GM21515 (cell line): ENCODE results near the gene EMP1.

Experiments
- ATAC-seq: cut with Tn5 transposase; IDR thresholded peaks from one replicate; pipeline ENCODE4 v1.9.1; 2021; ENCODE audit not compliant: unreplicated experiment

Gene EMP1

DNA sequence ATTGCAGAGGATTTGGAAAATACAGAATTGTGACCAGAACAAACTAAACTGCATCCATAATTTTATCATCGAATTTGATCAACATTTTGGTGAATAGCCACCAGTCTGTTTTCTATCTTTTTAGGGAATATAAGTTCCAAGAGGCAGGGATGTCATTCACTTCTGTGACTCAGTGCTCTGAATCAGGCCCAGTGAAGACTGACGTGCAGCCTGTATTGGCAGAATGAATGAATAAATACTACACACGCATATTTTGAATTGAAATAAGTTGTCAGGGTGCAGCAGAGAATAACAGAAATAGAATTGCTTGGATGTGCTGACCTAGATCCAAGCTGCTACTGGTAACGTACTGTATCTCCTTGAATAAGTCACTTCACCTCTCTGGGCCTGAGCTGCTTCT is 1.3 kb upstream of the EMP1 start:
- ATAC-seq = no peak

DNA sequence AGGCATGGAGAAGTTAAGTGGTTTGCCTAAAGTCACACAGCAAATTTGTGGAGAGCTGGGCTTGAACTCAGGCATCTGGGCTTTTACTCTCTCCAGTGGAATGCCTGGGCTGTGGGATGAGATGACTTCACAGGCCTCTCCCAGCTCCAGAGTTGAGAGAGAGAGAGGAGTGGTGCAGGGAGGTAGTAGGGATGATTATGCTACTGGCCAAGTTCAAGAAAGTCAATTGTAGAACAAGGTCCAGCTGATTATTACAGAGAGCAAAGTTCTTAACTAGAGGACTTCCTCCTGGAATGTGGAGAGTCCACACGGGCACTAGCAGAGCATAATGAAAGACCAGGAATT is 769 bp upstream of the EMP1 start:
- no peak for ATAC-seq

DNA sequence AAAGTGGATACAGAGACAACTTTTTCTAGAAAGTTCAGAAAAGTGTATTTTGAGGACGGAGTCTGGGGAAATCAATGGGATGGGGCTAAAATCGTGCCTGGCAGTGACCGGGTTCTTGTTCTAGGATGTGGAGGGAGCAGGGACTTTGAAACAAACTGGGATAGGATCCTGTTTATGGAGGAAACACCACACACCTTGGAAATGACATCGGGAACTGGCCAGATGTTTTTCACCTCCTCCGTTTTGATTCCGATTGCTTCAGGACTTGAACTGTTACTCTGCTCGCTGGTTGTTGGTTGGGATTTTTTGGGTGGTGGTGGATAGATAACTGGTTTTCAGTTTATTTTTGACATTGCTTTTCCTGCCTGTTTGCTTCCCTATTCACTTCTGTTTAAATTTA is 506 bp downstream of the EMP1 start:
- no peak for ATAC-seq

DNA sequence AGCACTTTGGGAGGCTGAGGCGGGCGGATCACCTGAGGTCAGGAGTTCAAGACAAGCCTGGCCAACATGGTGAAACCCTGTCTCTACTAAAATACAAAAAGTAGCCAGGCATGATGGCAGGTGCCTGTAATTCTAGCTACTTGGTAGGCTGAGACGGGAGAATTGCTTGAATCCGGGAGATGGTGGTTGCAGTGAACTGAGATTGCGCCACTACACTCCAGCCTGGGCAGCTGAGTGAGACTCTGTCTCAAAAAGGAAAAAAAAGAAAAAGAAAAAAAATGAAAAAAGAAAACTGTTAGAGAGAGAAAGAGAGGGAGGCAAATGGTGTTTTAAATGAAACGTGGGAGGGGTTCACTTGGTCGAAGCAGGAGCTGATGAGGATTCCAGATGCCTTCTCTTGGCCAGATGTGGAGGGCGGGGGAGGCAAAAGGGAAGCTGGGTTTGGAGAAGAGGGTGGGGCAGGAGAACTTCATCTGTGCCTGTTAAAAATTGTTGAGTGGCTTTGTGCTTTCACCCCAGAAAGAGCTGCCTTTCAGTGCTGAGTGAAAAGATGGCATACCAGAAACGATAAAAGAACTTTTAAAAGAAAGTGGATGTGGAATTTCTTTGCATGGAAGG is 1.1 kb downstream of the EMP1 start:
- ATAC-seq = no peak

DNA sequence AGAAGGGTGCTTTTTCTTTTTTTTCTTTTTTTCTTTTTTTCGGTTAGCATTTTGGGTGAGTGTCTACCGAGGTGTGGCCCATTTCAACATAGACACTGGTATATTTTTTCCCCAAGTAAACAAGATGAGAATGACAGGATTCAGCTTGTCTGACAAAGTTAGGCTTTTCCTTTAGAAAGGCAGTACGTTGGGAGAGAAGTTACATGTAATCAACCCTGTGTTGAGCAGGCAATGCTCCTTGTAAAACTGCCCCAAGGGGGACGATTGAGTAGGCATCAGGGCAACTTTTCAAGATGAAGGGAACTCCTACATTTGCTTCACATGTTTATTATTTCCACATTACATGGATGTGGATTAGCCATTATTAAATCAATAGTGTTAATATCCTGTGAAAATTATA is 1.7 kb downstream of the EMP1 start:
- ATAC-seq = no peak

DNA sequence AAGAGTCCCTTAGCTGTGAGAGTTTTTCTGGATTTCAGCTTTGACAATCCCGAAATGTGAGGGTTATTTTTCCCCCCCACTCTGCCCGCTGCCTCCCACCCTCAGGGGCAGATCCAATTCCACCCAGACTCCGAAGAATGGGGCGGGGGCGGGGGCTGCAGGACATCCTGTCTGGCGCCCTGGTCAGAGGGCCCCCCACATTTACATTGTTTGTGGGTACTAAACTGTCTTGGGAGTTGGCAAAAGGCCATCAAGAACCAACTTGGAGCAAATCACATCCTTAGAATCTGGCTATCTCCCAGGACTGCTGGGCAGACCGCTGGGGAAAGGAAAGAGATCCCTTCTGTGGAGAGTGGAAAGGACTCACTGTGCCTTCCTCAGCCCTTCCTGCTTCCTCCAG is 2.4 kb downstream of the EMP1 start:
- no peak for ATAC-seq

DNA sequence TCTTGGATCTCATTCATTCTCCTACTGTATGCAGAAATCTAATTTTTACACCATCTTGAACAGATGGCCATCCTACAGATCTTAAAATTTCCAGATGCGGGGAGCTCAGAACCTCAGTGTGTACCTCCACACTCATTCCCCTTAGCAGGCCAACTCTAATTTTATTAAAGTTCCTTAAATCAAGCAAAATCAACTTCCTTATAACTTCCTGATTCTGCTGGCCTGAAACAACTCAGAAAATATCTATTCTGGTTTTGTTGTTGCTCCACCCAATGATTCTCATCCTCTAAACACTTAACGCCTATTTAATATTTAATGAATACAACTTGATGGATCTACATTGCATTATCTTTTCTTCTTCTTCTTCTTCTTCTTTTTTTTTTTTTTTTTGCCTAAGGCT is 3.1 kb downstream of the EMP1 start:
- ATAC-seq = no peak

DNA sequence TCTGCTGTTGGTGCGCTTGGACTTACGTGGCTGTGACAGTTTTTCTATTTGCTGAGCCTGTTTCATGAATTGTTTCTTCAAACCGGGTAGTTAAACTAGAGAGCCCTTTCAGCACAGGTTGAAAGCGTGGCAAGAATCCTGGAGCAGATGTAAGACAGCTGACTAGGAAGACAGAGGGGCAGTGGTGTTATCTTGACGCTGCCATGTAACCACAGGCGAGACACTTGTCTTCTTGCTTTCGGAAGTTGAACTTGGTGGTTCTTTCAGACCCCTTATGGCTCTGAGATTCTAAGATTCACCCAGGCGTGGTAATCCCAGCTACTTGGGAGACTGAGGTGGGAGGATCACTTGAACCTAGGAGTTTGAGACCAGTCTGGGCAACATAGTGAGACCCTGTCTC is 4.3 kb downstream of the EMP1 start:
- ATAC-seq = no peak

DNA sequence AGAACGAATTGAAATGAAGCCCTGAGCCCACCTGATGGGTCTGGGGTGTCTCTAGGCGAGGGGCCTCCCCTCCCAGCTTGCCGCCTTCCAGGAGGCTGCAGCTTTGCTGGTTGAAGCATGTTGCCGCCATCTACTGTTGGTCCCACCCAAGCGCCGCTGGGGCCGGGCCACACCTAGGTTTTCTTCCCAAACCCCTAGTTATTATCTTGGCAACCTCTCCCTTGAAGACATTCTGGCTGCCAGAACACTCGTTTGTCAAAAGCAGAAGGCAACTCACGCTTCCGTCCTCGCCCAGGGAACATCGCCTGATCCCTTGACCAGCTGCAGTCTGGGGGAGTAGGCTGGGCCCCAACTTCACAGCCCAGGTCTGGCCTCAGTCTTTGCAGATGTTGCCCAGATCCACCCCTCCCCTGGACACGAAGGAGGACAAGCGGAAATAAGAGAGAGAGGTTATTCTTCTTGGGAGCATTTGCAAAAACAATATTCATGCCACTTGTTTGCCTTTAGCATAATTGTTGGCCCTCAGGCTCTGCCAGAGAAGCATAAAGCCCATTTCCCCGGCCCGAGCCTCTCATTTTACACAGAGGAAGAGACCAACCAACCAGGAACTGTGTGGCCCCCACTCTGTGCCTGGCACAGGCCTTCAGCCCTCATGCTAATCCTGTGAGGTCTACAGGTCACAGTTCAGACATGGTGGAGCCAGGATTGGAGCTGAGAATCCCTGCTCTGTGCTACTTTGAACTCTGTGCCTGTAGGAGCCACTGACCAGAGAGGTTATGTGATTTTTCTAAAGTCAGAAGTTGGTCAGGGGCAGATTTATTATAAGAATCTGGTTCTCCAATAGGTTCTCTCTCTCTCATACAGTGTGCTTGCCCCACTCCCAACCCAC is 6.8 kb downstream of the EMP1 start:
- ATAC-seq = no peak

DNA sequence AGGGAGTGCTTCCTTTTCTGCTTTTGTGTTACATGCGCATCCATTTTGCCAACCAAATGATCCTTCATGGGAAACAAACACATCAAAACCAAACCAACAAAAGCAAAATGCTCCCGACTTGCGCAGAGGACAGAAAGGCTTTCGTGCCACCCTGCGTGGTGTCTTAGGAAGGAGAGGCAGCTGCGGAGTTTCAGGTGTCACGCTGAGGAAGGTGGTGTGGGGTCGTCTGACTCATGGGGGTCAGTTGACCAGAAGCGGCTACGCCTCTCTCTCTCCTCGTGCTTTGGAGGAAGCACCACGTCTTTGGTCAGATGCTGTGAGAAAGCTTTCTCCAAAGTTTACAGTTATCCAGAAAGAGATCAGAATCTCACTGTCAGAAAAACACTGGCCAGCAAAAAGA is 7.9 kb downstream of the EMP1 start:
- no peak for ATAC-seq

DNA sequence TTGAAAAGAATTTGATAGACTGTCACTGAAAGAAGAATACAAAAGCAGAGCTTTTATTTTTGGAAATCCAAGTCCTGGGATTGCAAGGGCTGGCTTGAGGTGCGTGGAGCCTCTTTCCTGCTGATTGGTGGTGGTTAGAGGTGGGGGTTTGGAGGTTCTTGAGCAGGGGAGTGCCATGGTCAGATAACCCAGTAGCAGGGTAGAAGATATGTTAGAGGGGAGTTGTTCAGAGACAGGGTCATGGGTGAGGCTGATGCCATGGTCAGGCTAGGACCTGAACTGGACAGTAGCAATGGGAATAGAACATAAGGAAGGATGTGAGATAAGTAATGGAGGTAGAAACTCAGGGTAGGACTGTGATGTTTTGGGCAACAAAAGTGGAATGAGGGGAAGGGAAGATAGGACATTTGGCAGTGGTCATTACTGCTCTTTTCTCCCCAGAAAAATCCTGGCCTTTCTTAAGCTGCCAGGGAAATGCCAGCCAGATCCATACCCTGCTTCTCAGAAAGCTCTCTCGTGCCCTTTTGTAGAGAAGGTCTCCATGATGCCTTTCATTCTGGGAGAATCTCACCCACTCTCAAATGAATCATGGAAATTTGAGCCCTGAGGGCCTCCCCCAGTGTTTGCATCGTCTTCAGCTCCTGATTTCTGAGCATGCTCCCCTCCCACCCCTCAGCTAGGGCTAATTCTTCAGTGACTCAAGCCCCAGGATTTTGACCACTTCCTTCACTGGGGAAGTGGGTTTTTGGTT is 9.5 kb downstream of the EMP1 start:
- ATAC-seq = no peak

DNA sequence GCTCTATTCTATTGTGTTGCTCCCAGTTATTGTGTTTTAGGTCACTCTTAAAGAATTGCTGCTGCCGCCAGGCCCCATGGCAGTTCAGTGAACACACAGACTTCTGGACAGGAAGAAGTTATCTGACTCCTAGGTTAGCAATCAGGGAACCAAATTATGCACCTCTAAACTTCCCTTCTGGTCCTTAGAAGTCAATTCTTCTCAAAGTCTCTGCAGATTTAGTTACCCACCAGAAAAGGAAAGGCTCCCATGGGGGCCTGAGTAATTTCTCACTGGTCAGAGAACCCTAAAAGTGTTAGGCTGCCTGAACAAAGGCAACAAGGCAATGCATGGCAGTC is 10.0 kb downstream of the EMP1 start:
- ATAC-seq = no peak

DNA sequence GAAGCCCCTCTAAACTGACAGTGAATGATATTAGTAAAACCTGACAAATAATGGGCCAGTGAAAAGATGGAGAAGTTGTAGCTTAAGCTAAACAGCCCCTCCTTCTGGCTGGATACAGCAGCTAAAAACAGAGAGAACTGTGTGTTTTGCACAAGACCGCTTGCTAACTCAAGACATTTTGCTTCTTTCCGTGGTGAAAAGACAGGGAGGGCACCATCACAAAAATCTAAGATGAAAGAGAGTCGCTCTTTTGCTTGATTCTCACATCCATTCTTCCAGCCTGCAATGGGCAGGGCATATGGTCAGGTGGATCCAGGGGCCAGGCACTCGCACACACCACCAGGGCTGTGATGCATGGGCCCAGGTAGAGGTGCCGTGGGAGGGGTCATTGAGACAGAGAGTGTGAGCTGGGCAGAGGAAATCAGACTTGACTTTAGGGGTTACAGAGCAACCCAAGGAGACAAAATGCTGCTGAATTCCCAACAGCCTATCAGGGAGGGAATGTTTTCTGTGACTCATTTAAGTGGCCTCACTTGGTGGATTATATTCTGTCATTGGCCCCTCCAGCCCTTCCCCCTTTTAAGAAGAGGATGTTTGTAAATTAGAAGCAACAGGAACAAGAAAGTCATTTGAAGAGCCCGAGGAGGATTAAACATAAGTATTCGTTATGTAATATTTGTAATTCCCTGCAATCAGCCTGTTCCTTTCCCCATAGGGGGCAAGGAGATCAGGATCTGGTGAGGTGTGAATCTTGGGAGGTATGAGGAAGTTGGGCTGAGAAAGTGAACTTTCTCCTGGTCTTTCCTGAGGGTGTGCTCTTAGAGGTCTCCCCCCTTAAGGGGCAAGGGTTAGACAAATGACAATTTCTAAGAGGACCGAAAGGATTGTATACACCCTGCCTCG is 12.3 kb downstream of the EMP1 start:
- no peak for ATAC-seq

DNA sequence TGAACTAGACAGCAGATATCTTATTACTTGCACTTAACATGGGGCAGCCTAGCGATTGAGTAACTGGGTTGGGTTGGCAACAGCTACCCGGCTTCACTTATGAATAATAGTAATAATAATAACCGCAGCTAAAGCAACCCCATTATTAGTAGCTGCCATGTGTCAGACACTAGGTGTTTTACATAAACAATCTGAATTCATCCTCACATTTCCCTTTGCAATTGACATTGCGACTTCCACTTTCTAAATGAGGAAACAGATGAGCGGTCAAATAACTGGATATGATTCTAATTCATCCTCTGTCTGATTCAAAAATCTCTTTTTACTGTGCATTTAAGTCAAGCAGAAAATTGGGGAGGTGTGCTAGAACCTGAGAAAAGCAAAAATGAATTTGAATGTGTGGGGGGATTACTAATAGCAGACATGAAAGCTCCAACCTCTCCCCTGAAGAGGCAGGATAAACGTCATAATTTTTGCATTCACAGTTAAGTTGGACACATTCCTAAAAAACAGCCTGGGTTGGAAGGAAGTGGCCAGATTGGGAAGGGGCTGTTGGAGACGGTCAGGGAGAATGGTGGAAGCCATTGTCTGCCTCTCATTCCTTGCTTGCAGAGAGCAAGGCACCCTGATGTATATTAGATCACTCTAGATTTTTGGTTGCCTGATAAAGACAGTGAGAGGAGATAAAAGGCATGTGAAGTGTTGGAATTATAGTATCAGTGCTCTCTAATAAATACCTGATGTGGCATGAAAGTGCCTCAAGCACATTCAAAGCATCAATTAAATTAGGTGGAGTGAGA is 13.1 kb downstream of the EMP1 start:
- no peak for ATAC-seq

DNA sequence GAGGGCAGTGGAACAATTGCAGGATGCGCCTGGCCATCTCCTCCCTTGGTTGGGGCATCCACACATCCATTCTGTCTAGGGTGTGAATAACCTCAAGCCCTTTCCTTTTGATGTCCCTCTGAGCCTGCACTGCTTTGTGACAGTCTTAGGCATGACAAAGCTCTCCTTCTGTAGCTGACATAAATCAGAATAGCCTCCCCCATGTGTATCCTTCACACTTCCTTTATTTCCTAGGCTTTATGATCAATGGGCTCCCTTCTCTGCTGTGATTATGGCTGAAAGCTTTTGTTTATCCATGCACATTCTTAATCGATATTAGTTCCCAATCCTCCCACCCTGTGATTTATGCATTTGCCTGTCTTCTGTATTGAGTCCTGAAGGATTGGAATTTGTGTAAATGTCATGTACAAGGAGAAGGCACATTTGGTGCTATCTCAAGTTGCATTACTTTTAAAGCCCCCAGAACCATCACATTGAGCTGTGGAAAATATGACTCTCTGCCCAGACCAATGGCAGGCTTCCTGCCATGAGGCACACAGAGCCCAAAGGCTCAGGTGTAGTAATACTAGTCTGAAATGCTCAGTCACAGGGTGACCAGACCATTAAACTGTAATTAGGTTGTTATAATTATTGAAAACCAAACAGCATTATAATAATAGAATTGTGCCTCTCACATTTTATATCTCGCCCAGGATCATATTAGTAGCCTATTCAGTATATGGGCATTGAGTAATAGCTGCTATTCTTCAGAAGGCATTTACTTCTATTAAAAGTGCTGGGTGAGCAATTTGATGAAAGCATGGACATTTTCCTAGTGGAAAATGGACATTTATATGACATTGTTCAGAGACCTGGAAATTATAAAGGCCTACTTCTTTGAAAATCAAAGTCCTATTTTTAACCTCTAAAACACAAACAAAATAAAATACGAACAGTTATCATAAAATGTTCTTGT is 14.0 kb downstream of the EMP1 start:
- no peak for ATAC-seq

DNA sequence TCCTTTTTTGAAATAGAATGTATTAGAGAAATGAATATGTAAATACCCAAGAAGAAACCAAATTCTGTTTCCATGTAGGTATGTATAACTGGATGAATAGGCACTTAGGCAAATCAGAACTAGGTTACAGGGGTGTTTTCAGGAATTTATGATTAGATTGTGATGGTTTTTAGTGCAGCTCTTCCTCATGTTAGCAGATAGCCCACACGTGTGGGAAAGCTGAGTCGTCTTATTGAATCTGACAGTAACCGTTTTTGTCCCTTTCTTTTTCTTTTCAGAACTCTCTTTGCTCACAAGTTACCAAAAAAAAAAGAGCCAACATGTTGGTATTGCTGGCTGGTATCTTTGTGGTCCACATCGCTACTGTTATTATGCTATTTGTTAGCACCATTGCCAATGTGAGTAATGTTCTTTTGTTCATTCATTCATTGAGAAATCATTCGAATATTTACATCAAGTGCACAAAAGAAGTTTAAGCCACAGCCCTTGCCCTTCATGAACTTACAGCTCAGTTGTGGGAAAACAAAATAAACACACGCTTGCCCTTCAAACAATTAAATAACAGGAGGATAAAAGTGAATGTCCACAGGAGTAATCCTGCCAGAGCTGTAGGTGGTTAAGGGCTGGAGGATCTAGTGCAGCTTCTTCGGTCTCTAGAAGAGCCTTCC is 14.8 kb downstream of the EMP1 start:
- ATAC-seq = no peak

DNA sequence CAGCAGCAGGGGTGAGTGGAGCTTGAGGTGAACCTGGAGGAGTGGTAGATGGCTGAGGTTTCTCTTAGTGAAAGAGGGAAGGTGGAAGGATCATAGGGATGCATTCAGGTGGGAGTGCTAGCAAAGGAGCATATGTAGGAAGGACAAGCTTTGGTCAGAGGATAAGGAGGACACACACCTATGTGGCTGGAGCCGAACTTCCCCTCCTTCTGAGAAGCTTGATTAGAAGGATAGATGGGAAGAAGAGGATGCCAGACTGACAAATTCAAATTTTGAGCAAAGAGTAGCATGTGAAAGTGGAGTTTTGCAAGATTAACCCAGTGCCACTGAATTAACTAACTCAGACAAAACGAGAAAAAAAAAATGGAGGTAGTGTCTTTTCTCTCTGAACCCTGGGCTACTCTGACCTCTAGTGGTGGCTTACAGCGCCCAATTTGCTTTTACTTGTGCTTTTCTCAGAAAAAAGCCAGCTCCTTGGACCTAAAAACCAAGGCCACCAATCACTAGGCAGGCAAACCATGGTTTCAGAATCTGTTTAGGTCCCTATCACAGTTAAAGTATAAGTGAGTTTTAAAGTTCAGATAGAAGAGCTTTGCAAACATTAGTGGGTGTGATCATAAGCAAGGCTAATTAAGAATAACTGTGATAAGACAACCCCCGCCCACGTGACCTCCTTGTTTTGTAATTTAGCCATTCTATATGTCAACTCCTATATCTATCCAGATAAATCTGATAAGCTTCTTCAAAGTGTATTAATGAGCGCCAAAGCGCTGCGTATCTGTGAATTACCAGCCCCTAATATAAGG is 15.5 kb downstream of the EMP1 start:
- no peak for ATAC-seq

DNA sequence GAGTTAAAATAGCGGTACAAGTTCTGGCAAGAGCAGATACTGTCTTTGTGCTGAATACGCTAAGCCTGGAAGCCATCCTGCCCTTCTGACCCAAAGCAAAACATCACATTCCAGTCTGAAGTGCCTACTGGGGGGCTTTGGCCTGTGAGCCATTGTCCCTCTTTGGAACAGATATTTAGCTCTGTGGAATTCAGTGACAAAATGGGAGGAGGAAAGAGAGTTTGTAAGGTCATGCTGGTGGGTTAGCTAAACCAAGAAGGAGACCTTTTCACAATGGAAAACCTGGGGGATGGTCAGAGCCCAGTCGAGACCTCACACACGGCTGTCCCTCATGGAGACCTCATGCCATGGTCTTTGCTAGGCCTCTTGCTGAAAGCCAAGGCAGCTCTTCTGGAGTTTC is 18.5 kb downstream of the EMP1 start:
- no peak for ATAC-seq
